KOPT-K1 (cell line): ENCODE results near the gene NYAP1.
"Not testable (repeated sequence)": the region's sequence is repeated elsewhere in the genome, so short reads cannot be mapped to it uniquely, and the experiment has no call there.

ENCODE experiments used
- H3K27ac ChIP-seq: fragments of 200-600 bp; sonication (generic); 2 replicates; pipeline ENCODE4 v1.5.1; 2016; ENCODE audit warnings: antibody characterized with exemption, mild to moderate bottlenecking, low read depth, low read length; ENCODE audit not compliant: poor library complexity, severe bottlenecking
- H3K36me3 ChIP-seq: fragments of 200-600 bp; sonication (generic); 2 replicates; pipeline ENCODE4 v1.5.1; 2017; ENCODE audit warnings: antibody characterized with exemption, mild to moderate bottlenecking, low read length, moderate library complexity; ENCODE audit not compliant: insufficient read depth
- H3K9me3 ChIP-seq: fragments of 200-600 bp; sonication (generic); 2 replicates; pipeline ENCODE4 v1.5.1; 2017; ENCODE audit warnings: antibody characterized with exemption, low read length, mild to moderate bottlenecking; ENCODE audit not compliant: insufficient read depth, poor library complexity, severe bottlenecking

The NYAP1 gene

DNA sequence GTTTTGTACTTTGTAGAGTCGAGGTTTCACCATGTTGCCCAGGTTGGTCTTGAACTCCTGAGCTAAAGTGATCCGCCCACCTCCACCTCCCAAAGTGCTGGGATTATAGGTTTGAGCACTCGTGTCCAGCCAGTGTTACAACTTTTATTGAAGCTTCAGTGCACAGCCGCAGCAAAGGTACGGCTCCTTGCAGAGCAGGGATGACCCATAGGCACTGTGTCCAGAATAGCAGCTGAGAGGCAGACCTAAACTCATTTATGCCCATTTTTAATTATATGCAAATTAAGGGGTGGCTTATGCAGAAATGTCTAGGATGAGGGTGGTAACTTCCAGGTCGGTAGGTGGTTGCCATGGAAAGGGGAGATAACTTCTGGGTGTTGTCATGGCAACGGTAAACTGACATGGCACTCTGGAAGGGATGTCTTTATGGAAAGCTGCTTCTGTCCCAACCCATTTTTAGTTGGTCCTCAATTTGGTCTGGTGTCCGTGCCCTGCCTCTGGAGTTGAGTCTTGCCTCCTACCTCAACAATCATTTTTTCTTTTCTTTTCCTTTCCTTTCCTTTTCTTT is 22.7 kb downstream of the NYAP1 start:
- Histone ChIP-seq H3K9me3 (no peaks in the 10 kb centered on the region), H3K27ac (no peak overlapping the region)

DNA sequence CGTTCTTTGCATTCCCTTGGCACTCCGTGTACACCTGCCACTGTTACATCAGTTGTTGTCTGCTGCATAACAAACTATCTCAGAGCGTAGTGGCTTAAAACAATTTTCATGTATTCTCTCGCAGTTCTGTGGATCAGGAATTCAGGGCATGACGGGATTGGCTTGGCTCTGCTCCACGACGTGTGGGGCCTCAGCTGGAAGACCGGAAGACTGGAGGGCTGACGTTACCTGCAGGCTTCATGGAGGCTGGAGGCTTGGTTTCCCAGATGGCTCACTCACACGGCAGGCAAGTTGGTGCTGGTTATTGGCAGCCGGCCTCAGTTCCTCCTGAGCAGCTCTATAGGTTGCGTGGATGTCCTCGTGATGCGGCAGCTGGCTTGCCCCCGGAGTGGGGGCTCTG is 25.5 kb downstream of the NYAP1 start:
- H3K36me3 ChIP-seq: no peaks in the 10 kb centered on the region
- no peaks in the 10 kb centered on the region for H3K9me3 ChIP-seq
- H3K27ac ChIP-seq: no peak overlapping the region

More for the DNA sequence above, 22.7 kb downstream of the NYAP1 start:
- no peaks in the 10 kb centered on the region for H3K36me3 ChIP-seq

DNA sequence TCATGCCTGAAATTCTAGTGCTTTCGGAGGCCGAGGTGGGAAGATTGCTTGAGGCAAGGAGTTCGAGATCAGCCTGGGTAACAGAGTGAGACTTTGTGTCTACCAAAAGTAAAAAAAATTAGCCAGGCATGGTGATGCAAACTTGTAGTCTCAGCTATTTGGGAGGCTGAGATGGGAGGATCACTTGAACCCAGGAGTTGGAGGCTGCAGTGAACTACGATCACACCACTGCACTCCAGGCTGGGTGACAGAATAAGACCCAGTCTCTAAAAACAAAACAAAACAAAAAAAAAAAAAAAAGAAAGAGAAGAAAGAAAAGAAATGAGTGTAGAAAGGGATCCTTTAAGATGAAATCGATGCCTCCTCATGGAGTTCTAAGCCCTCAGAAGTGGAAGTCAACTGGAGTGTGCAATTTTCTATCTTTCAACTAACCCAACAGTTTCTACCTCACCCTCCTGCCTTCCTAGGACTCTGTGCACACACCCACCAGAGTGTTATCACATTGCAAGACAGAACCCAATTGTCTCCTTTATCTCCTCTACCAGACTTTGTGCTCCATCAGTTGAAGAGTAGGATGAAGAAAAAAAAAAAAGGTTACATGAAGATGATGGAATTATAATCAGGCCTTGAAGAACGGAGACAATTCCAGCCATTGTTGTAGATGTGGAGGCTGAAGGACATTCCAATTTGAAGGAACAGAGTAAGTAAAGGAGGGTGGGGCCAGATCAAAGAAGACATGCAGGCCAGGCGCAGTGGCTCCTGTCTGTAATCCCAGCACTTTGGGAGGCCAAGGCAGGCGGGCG is 26.9 kb downstream of the NYAP1 start:
- Histone ChIP-seq H3K9me3 (no peaks in the 10 kb centered on the region), H3K27ac (no peak overlapping the region), H3K36me3 (no peaks in the 10 kb centered on the region)

DNA sequence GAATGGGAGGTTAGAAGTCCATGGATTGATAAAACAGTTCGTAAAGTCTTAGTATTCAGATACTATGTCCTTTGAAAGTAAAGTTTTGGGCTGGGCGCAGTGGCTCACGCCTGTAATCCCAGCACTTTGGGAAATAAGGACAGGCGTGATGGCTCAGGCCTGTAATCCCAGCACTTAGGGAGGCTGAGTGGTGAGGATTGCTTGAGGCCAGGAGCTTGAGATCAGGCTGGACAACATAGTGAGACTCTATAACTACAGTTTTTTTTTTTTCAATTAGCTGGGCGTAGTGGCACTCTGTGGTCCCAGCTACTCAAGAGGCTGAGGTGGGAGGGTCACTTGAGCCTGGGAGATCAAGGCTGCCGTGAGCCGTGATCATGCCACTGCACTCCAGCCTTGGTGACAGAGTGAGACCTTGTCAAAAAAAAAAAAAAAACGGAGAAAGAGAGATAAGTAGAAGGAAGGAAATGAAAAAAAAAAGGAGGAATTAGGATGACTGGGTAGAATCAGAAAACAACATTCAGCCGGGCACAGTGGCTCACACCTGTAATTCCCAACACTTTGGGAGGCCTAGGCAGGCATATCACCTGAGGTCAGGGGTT is 29.6 kb downstream of the NYAP1 start:
- Histone ChIP-seq H3K27ac (no peak overlapping the region), H3K9me3 (no peaks in the 10 kb centered on the region), H3K36me3 (no peaks in the 10 kb centered on the region)

DNA sequence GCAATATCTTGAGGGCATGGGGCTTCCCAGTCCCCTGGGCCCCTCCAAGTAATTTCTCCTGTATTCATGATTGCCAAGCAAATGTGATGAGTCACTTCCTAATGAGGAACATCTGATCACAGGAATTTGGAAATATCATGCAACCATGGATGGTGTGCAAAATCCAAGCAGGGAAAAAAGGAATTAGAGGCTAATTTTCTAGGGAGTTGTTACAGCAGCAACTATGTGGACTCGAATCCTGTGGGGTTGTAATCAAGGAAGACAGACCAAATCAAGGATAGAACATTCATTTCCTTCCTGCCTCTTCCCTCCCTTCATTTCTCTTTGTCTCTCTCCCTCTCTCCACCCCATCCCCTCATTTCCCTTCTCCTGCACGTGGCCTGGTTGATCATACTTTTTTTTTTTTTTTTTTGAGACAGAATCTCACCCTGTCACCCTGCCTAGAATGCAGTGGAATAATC is 31.4 kb downstream of the NYAP1 start:
- Histone ChIP-seq H3K27ac (no peak overlapping the region), H3K36me3 (no peaks in the 10 kb centered on the region), H3K9me3 (no peaks in the 10 kb centered on the region)

DNA sequence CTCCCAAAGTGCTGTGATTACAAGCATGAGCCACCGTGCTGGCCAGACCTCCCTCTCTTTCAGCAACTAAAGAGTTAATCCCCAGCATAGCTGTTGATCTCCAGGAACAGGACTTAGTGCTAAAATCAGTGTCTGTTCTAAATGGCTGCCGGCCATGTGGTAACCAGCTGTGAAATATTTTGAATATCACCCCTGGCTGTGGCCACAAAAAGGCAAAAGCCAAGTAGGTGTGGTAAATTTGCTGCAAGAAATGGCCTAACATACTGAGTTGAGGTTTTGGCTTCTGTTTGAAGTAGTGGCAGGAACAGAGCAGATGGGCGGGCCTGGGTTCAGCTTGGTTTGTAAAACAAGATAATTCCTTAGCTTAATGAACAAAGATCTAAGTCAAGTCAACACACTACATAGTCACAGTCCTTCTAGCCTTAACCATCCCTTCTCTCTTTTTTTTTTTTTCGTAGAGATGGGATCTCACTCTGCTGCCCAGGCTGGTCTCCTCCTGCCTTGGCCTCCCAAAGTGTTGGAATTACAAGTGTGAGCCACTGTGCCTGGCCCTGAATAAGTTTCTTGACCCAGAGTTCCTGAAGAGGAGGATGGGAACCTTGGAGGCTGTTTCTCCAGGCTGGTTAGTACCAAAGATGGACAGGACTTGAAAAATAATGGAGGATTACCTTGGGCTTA is 32.5 kb downstream of the NYAP1 start:
- Histone ChIP-seq H3K36me3 (no peaks in the 10 kb centered on the region), H3K9me3 (no peaks in the 10 kb centered on the region), H3K27ac (no peak overlapping the region)

DNA sequence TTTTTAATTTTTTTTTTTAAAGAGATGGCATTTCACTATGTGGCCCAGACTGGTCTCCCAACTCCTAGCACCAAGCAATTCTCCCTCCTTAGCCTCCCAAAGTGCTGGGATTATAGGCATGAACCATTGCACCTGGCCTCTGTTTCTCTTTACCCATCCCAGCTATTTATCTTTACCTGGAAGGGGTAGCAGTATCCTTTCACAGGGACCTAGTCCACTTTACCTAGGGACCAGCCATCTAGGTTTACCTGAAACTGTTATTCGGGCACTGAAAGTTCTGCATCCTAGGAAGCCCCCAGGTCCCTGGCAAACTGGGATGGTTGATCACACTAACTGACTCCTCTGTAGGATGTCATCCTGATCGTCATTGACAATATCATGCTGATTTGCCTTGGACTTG is 33.6 kb downstream of the NYAP1 start:
- Histone ChIP-seq H3K9me3 (no peaks in the 10 kb centered on the region), H3K27ac (no peak overlapping the region), H3K36me3 (no peaks in the 10 kb centered on the region)

DNA sequence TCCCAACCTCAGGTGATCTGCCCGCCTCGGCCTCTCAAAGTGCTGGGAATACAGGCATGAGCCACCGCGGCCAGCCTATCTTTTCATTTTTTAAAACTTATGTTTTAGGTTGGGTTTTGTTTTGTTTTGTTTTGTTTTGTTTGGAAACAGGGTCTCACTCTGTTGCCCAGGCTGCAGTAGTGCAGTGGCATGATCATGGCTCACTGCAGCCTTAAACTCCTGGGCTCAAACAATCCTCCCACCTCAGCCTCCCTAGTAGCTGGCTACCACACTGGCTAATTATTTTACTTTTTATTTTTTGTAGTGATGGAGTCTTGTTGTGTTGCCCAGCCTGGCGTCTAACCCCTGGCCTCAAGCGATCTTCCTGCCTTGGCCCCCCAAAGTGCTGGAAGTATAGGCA is 35.9 kb downstream of the NYAP1 start:
- Histone ChIP-seq H3K27ac (no peak overlapping the region), H3K36me3 (no peaks in the 10 kb centered on the region), H3K9me3 (no peaks in the 10 kb centered on the region)

DNA sequence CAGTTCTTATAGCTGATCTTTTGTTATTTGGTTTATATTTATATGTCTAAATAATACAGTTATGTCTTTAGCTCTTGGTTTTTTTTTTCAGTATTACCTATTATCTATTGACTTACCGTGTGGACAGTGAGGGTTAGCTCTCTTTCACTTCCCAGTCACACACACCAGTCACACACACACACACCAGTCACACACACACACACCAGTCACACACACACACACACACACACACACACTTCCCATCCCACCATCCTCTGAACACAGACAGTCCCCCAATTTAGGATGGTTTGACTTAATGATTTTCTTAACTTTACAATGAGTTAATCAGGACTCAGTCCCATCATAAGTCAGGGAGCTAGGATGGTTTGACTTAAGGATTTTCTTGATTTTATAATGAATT is 36.4 kb downstream of the NYAP1 start:
- Histone ChIP-seq H3K9me3 (no peaks in the 10 kb centered on the region), H3K27ac (no peak overlapping the region), H3K36me3 (no peaks in the 10 kb centered on the region)

DNA sequence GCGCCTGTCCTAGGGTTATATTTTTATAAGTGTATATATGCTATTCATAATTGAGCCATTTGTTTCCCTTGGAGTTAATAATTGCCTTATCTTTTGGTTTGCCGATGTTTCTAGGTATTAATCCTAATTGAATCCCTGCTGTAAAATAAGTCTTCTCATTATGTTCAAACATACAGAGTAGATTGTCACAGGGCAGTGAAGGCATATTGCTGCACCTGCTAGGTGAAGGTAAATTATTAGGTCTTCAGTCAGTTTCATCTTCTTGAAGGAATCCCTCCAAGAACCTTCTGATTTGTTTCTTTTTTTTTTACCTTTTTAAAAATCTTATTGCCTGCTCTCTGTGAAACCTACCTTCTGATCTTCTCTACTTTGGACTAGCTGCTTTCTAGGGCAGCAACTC is 37.3 kb downstream of the NYAP1 start:
- H3K36me3 ChIP-seq: no peaks in the 10 kb centered on the region
- no peak overlapping the region for H3K27ac ChIP-seq
- no peaks in the 10 kb centered on the region for H3K9me3 ChIP-seq

DNA sequence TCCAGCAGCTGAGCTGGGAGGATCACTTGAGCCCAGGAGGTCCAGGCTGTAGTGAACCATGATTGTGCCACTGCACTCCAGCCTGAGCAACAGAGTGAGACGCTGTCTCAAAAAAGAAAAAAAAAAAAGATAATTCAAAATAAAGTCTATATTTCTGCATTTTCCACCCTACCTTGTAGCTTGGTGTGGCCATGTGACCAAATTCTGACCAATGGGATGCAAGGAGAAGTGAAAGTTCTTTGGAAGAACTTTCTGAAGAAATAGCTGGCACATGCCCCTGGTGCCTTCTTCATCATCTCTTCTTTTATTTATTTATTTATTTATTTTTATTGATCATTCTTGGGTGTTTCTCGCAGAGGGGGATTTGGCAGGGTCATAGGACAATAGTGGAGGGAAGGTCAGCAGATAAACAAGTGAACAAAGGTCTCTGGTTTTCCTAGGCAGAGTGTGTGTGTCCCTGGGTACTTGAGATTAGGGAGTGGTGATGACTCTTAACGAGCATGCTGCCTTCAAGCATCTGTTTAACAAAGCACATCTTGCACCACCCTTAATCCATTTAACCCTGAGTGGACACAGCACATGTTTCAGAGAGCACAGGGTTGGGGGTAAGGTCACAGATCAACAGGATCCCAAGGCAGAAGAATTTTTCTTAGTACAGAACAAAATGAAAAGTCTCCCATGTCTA is 38.3 kb downstream of the NYAP1 start:
- not testable (repeated sequence) for H3K9me3 ChIP-seq, H3K36me3 ChIP-seq, H3K27ac ChIP-seq

DNA sequence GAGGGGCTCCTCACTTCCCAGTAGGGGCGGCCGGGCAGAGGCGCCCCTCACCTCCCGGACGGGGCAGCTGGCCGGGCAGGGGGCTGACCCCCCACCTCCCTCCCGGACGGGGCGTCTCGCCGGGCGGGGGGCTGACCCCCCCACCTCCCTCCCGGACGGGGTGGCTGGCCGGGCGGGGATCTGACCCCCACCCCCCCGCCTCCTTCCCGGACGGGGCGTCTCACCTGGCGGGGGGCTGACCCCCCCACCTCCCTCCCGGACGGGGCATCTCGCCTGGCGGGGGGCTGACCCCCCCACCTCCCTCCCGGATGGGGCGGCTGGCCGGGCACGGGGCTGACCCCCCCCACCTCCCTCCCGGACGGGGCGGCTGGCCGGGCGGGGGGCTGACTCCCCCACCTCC is 39.5 kb downstream of the NYAP1 start:
- not testable (repeated sequence) for H3K27ac ChIP-seq, H3K36me3 ChIP-seq, H3K9me3 ChIP-seq

DNA sequence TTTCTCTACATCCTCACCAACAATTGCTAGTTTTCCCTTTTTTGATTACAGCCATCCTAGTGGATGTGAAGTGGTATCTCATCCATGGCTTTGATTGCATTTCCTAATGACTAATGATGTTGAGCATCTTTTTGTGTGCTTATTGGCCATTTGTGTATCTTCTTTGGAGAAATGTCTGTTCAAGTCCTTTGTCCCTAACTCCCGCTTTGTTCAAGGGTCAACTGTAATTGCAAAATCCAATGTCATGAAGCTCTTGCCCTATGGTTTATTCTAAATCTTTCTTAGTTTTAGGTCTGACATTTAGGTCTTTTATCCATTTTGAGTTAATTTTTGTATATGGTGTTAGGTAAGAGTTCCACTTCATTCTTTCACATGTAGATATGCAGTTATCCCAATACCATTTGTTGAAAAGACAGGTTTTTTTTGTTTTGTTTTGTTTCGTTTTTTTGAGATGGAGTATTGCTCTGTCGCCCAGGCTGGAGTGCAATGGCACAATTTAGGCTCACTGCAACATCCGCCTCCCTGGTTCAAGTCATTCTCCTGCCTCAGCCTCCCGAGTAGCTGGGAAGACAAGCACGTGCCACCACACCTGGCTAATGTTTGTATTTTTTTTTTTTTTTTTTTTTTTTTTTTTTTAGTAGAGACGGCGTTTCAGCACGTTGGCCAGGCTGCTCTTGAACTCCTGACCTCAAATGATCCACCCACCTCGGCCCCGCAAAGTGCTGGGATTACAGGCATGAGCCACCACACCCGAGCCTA is 44.6 kb downstream of the NYAP1 start:
- H3K9me3 ChIP-seq, H3K27ac ChIP-seq, H3K36me3 ChIP-seq: not testable (repeated sequence)

DNA sequence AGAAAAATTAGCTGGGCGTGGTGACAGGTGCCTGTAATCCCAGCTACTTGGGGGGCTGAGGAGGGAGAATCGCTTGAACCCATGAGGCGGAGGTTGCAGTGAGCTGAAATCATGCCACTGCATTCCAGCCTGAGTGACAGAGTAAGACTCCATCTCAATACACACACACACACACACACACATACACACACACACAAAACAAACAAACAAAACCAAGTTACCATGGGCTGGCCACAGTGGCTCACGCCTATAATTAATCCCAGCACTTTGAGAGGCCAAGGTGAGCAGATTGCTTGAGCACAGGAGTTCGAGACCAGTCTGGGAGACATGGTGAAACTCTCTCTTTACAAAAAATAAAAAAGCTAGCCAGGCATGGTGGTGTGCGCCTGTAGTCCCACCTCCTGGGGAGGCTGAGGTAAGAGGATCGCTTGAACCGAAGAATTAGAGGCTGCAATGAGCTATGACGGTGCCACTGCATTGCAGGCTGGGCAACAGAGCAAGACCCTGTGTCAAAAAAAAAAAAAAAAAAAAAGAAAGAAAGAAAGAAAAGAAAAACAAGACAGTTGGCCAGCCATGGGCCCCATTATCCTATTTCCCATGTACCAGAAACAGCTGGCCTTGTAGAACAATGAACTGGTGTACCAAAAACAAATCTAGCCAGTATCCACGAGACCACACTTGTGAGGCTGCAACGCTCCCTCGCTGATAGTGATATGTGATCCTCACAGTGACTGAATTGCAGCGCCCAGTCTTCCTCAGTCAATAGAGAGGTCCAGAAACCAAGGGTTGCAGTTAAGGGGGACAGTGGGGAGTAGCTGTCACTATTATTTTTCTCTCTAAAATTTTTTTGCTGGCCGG is 48.7 kb downstream of the NYAP1 start:
- Histone ChIP-seq H3K27ac (no peak overlapping the region), H3K9me3 (no peaks in the 10 kb centered on the region), H3K36me3 (no peaks in the 10 kb centered on the region)
